Mucosa of rectum (tissue), 2 donors: ENCODE measurements around the gene SCML1.

Experiments used
- H3K27ac ChIP-seq, 2 donors: one replicate each; pipeline ENCODE4 v1.7.0; 2013; ENCODE audit warnings: inconsistent platforms in 2 of 2, low read depth in 2 of 2, low read length in 2 of 2
- H3K27me3 ChIP-seq, 2 donors: one replicate each; pipeline ENCODE4 v1.7.0; 2013; ENCODE audit warnings: low read length in 2 of 2; ENCODE audit not compliant: control insufficient read depth in 2 of 2, insufficient read depth in 2 of 2
- H3K36me3 ChIP-seq, 2 donors: one replicate each; pipeline ENCODE4 v1.7.0; 2013; ENCODE audit warnings: low read length in 2 of 2; ENCODE audit not compliant: control insufficient read depth in 2 of 2, insufficient read depth in 2 of 2
- H3K4me1 ChIP-seq, 2 donors: one replicate each; pipeline ENCODE4 v1.7.0; 2013; ENCODE audit warnings: low read length in 2 of 2, mild to moderate bottlenecking in 1 of 2; ENCODE audit not compliant: control insufficient read depth in 2 of 2, insufficient read depth in 2 of 2
- H3K4me3 ChIP-seq, 2 donors: one replicate each; pipeline ENCODE4 v1.7.0; 2013; ENCODE audit warnings: low read length in 2 of 2
- H3K9ac ChIP-seq, 2 donors: one replicate each; pipeline ENCODE4 v1.7.0; 2013; ENCODE audit warnings: low read length in 2 of 2, low read depth in 1 of 2, mild to moderate bottlenecking in 1 of 2
- H3K9me3 ChIP-seq, 2 donors: one replicate each; pipeline ENCODE4 v1.7.0; 2013; ENCODE audit warnings: low read length in 2 of 2; ENCODE audit not compliant: control insufficient read depth in 2 of 2
- donor health status: healthy.
- donor health status: Normal muscosa, but diverticular disease.

SCML1 gene

DNA sequence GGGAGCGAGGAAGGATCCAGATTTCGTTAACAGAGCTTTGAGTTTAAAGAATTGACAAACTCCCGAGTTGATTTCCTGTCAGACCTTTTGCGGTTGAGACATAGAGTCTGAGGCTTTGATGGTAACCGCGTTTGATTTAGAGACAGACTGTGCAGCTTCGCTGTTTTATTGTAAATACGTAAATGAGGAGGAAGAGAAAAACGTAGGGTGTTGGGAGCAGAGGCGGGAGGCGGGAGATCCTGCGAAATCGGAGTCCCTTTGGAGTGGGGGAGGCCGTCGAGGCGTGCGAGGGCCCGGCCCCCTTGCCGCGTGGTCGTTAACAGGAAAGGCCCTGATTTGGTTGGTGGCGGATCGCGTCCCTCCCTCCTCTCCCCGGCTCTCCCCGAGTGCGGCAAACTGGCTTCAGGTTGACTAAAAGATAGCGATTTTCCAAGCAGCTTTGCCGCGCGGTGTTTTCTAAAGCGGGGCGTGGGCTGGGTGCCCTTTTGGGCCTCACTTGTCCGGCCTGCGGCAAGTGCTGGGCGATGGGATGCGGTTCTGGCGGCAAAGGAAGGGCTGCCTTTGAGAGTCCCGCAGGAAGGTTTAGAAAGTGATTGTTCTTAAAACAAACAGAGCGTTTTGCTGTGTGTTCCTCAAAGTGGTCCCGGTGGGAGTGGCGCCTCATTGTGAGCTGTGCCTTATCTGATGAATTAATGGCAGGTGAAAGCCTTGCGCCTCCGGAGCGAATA lies 857 bp downstream of the SCML1 start:
- Histone ChIP-seq H3K9me3 (no peaks in the 10 kb centered on the region), H3K36me3 (no peaks in the 10 kb centered on the region), H3K9ac (peak overlapping the region; percentile 88), H3K27ac (peak overlapping the region; percentile 90 to 93), H3K4me1 (peaks cover 0 to 8% of the 10 kb centered on the region in 2 donors), H3K4me3 (peak overlapping the region; percentile 72 to 78), H3K27me3 (peaks cover 0 to 4% of the 10 kb centered on the region in 2 donors)

- Histone ChIP-seq H3K4me1 (peaks cover 0 to 8% of the 10 kb centered on the region in 2 donors), H3K9ac (peak overlapping the region; percentile 88), H3K27ac (peak overlapping the region; percentile 90 to 93)
These were observed 1.6 kb downstream of the SCML1 start for GRCh38 chrX:17738737-17739535.

DNA sequence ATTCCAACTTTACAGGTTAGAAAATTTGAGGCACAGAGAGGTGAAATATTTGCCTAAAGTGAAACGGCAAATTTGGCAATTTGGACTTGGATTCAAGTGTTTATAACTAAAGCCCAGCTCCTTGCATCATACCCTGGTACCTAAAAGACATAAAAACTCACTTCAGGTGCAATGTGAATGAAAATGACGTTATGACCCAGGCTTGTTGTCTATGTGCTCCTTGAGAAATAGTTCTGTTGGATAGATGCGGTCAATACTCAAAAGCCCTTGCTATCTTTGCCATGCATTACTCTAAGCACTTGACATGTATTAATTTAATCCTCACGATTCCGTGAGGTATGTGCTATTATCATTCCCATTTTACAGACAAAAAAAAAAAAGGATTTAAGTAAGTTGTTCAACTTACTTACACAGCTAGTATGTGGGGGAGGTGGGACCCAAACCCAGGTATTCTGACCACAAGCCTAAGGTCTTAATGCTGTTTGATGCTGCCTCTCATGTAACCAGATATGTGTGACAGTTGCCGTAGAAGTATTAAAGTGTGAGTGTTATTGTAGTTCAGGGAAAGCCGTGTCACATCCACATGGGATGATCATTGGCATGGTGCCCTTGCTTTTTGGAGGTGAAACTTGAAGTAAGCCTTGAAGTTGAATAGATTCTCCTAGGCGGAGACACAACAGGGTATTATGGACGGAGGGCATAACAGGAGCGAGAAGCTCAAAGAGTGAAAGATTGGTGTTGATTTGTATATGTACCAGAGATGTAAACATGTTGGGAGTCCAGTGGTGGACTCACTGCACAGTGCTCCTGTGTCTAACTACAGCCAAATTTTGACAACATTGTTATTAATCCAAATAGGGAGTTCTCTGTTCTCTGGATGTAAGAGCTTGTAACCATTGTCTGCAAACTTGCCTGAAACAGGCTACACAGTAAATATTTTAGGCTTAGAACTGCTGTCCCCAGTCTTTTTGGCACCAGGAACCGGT lies 3.1 kb downstream of the SCML1 start:
- H3K27ac ChIP-seq = no peak overlapping the region
- H3K9me3 ChIP-seq = no peaks in the 10 kb centered on the region
- H3K9ac ChIP-seq = no peak overlapping the region
- peaks cover 4 to 8% of the 10 kb centered on the region in 2 donors for H3K4me1 ChIP-seq
- peaks cover 0 to 4% of the 10 kb centered on the region in 2 donors for H3K27me3 ChIP-seq
- no peaks in the 10 kb centered on the region for H3K36me3 ChIP-seq
- H3K4me3 ChIP-seq = no peak overlapping the region

More at GRCh38 chrX:17738737-17739535, 1.6 kb downstream of the SCML1 start:
- Histone ChIP-seq H3K36me3 (no peaks in the 10 kb centered on the region), H3K4me3 (peak overlapping the region; percentile 72 to 78), H3K27me3 (peaks cover 0 to 4% of the 10 kb centered on the region in 2 donors), H3K9me3 (no peaks in the 10 kb centered on the region)

DNA sequence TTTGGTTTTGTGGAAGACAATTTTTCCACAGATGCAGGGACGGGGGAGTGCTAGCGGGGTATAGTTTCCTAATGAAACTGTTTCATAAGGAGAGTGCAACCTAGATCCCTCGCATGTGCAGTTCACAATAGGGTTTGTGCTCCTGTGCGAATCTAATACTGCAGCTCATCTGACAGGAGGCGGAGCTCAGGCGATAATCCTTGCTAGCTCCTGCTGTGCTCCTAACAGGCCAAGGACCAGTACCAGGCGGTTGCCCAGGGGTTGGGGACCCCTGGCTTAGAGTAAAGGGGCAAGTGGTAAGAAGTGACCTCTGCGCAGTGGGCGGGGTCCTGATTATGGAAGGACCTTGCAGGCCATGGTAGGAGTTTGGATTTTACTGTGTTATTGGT lies 3.8 kb downstream of the SCML1 start:
- no peaks in the 10 kb centered on the region for H3K9me3 ChIP-seq
- no peak overlapping the region for H3K27ac ChIP-seq
- H3K4me1 ChIP-seq = peaks cover 4 to 8% of the 10 kb centered on the region in 2 donors
- peak overlapping the region in 1 of 2 donors; percentile 49 for H3K9ac ChIP-seq
- H3K36me3 ChIP-seq = no peaks in the 10 kb centered on the region
- no peak overlapping the region for H3K4me3 ChIP-seq
- peaks cover 0 to 4% of the 10 kb centered on the region in 2 donors for H3K27me3 ChIP-seq

- no peaks in the 10 kb centered on the region for H3K36me3 ChIP-seq
- H3K9me3 ChIP-seq = no peaks in the 10 kb centered on the region
- peaks cover 0 to 8% of the 10 kb centered on the region in 2 donors for H3K27me3 ChIP-seq
- H3K27ac ChIP-seq = no peak overlapping the region
- H3K4me1 ChIP-seq = peaks cover 4% of the 10 kb centered on the region in 2 donors
- no peak overlapping the region for H3K4me3 ChIP-seq
- H3K9ac ChIP-seq = no peak overlapping the region
These were observed 6.6 kb downstream of the SCML1 start for GRCh38 chrX:17743913-17744312.

GRCh38 chrX:17744896-17745523 lies 7.7 kb downstream of the SCML1 start:
- peaks cover 0 to 8% of the 10 kb centered on the region in 2 donors for H3K27me3 ChIP-seq
- H3K4me3 ChIP-seq = no peak overlapping the region
- no peaks in the 10 kb centered on the region for H3K9me3 ChIP-seq
- peaks cover 2% of the 10 kb centered on the region in 2 donors for H3K36me3 ChIP-seq
- H3K4me1 ChIP-seq = peaks cover 4% of the 10 kb centered on the region in 2 donors
- no peak overlapping the region for H3K27ac ChIP-seq
- peak overlapping the region in 1 of 2 donors; percentile 6 for H3K9ac ChIP-seq

- Histone ChIP-seq H3K27ac (no peak overlapping the region), H3K36me3 (peaks cover 4 to 13% of the 10 kb centered on the region in 2 donors), H3K4me1 (peaks cover 0 to 4% of the 10 kb centered on the region in 2 donors), H3K9me3 (no peaks in the 10 kb centered on the region), H3K27me3 (peaks cover 0 to 4% of the 10 kb centered on the region in 2 donors), H3K4me3 (no peak overlapping the region), H3K9ac (no peak overlapping the region)
These were observed 10.4 kb downstream of the SCML1 start for GRCh38 chrX:17747692-17748091.

DNA sequence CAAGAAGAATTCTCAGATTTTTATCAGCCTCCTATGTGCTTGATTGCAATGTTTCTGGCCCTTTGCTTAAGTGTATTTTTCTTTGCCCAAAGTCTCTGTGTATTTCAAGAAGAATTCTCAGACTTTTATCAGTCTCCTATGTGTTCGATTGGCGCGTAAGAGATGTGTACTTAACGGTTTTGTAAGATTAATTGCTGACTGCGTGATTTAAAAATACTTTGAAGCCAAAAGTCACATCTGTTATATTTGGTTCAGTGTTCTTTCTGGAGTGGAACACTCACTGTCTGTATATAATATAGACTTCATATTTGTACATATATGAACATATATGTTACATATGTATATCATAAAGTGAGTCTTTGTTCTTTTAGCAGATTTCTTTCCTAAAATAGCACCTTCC lies 11.4 kb downstream of the SCML1 start:
- peaks cover 0 to 4% of the 10 kb centered on the region in 2 donors for H3K4me1 ChIP-seq
- no peaks in the 10 kb centered on the region for H3K9me3 ChIP-seq
- H3K9ac ChIP-seq = no peak overlapping the region
- H3K27ac ChIP-seq = no peak overlapping the region
- no peak overlapping the region for H3K4me3 ChIP-seq
- H3K36me3 ChIP-seq = peaks cover 4 to 16% of the 10 kb centered on the region in 2 donors
- peaks cover 0 to 4% of the 10 kb centered on the region in 2 donors for H3K27me3 ChIP-seq

DNA sequence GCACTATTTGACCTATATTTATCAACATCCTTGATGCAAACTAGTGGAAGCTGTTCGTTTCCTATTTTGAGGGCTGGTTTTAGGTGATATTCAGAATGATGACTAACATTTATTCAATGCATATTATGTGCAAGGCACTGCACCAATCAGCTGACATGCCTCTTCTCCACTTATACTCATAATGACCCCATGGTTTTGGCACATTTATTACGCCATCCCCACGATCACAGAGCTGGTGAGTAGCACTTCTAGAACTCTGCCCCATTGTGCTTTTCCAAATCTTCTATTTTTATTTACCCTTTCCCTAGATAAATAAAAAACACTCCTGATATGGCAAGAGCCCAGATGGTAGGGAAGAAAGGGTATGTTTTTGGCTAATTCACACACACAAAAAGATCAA lies 13.1 kb downstream of the SCML1 start:
- Histone ChIP-seq H3K9me3 (no peaks in the 10 kb centered on the region), H3K36me3 (peaks cover 4 to 20% of the 10 kb centered on the region in 2 donors), H3K27ac (no peak overlapping the region), H3K27me3 (peaks cover 0 to 4% of the 10 kb centered on the region in 2 donors), H3K4me3 (no peak overlapping the region), H3K9ac (no peak overlapping the region), H3K4me1 (no peaks in the 10 kb centered on the region)
